ENCODE results near the gene CYGB. TPM values are rescaled to one million over a fixed set of nuclear protein-coding genes. Genes with fewer than 3 reads are reported as not detected.

Gene CYGB
- total RNA-seq, 1 donor from 2014 or later = 34.3 TPM

- Histone ChIP-seq H3K4me1 (peaks cover 58% of the 10 kb centered on the region), H3K27me3 (no peaks in the 10 kb centered on the region), H3K9me3 (no peaks in the 10 kb centered on the region), H3K27ac (no peak overlapping the region), H3K4me3 (no peak overlapping the region), H3K36me3 (no peaks in the 10 kb centered on the region)
- TF ChIP-seq CTCF (IDR thresholded peaks at IDR 0.05) = no peak
- intact Hi-C loops (cut with DNase I) = no loop called here
- no peak for ATAC-seq
- no peak for DNase-seq
Observed at GRCh38 chr17:76543482-76543825, 5.9 kb upstream of the CYGB start.

- TF ChIP-seq CTCF (IDR thresholded peaks at IDR 0.05) = no peak
- peaks cover 3% of the 10 kb centered on the region for H3K27me3 ChIP-seq
- intact Hi-C loops (cut with DNase I) = no loop called here
- no peak for ATAC-seq
- no peak overlapping the region for H3K4me3 ChIP-seq
- H3K36me3 ChIP-seq = no peaks in the 10 kb centered on the region
- H3K9me3 ChIP-seq = no peaks in the 10 kb centered on the region
- H3K27ac ChIP-seq = no peak overlapping the region
- no peak for DNase-seq
- peaks cover 58% of the 10 kb centered on the region for H3K4me1 ChIP-seq
Observed at GRCh38 chr17:76542984-76543383, 5.5 kb upstream of the CYGB start.

GRCh38 chr17:76542566-76542971 is 5.1 kb upstream of the CYGB start:
- Histone ChIP-seq H3K36me3 (no peaks in the 10 kb centered on the region), H3K4me1 (peaks cover 58% of the 10 kb centered on the region), H3K27me3 (peaks cover 4% of the 10 kb centered on the region), H3K4me3 (no peak overlapping the region), H3K9me3 (no peaks in the 10 kb centered on the region), H3K27ac (no peak overlapping the region)
- no peak for TF ChIP-seq CTCF (IDR thresholded peaks at IDR 0.05)
- peak; percentile 65 for DNase-seq
- intact Hi-C loops (cut with DNase I) = no loop called here
- no peak for ATAC-seq

- Histone ChIP-seq H3K4me1 (peaks cover 57% of the 10 kb centered on the region), H3K4me3 (no peak overlapping the region), H3K27me3 (peaks cover 4% of the 10 kb centered on the region), H3K9me3 (no peaks in the 10 kb centered on the region), H3K36me3 (no peaks in the 10 kb centered on the region), H3K27ac (no peak overlapping the region)
- DNase-seq = no peak
- intact Hi-C loops (cut with DNase I) = no loop called here
- TF ChIP-seq CTCF (IDR thresholded peaks at IDR 0.05) = no peak
- ATAC-seq = no peak
Observed at GRCh38 chr17:76541739-76542454, 4.4 kb upstream of the CYGB start.

GRCh38 chr17:76540381-76541300 is 3.1 kb upstream of the CYGB start:
- Histone ChIP-seq H3K27ac (peak overlapping the region; percentile 36), H3K4me3 (peak overlapping the region; percentile 43), H3K9me3 (no peaks in the 10 kb centered on the region), H3K4me1 (peaks cover 49% of the 10 kb centered on the region), H3K27me3 (peaks cover 4% of the 10 kb centered on the region), H3K36me3 (no peaks in the 10 kb centered on the region)
- intact Hi-C loops (cut with DNase I) = no loop called here
- ATAC-seq (peak; percentile 95), DNase-seq (peak; percentile 92)
- TF ChIP-seq CTCF (IDR thresholded peaks at IDR 0.05) = peak; percentile 26

Data from upper lobe of right lung (tissue), 1 donor.